Suppressor macrophage (primary cell): Measurements from ENCODE around the gene SLC66A1.

Experiments used
- DNase-seq, 4 experiments: peaks; one replicate each; pipeline ENCODE4 v3.0.0-alpha.2; 2020 to 2022

Gene SLC66A1

GRCh38 chr1:19325958-19326747, 14.0 kb downstream of the SLC66A1 start:
- DNase-seq, result no peak

- DNase-seq, result no peak
These were observed 14.6 kb downstream of the SLC66A1 start for GRCh38 chr1:19326748-19327065.

- DNase-seq, result no peak
These were observed 15.2 kb downstream of the SLC66A1 start for GRCh38 chr1:19327301-19327700.

GRCh38 chr1:19327736-19328135, 15.6 kb downstream of the SLC66A1 start:
- no peak for DNase-seq

GRCh38 chr1:19328486-19328885, 16.4 kb downstream of the SLC66A1 start:
- no peak for DNase-seq

- DNase-seq, result no peak
These were observed 17.1 kb downstream of the SLC66A1 start for GRCh38 chr1:19329188-19329587.

GRCh38 chr1:19329611-19330010, 17.5 kb downstream of the SLC66A1 start:
- DNase-seq, result no peak

GRCh38 chr1:19330449-19331135, 18.5 kb downstream of the SLC66A1 start:
- no peak for DNase-seq

GRCh38 chr1:19331262-19331878, 19.2 kb downstream of the SLC66A1 start:
- DNase-seq, result no peak

- no peak for DNase-seq
These were observed 20.7 kb downstream of the SLC66A1 start for GRCh38 chr1:19332832-19333231.

GRCh38 chr1:19333587-19334354, 21.6 kb downstream of the SLC66A1 start:
- DNase-seq, result no peak

- no peak for DNase-seq
These were observed 24.4 kb downstream of the SLC66A1 start for GRCh38 chr1:19336543-19336942.

GRCh38 chr1:19337289-19337688, 25.2 kb downstream of the SLC66A1 start:
- DNase-seq, result no peak

- DNase-seq, result no peak
These were observed 26.2 kb downstream of the SLC66A1 start for GRCh38 chr1:19338323-19338762.

- no peak for DNase-seq
These were observed 27.2 kb downstream of the SLC66A1 start for GRCh38 chr1:19339214-19339861.

- no peak for DNase-seq
These were observed 28.3 kb downstream of the SLC66A1 start for GRCh38 chr1:19340387-19340937.

- peak; percentile 77 to 90 (median 84) for DNase-seq
These were observed 29.3 kb downstream of the SLC66A1 start for GRCh38 chr1:19341201-19342061.

- DNase-seq, result no peak
These were observed 30.1 kb downstream of the SLC66A1 start for GRCh38 chr1:19342062-19342750.

GRCh38 chr1:19342894-19343616, 30.9 kb downstream of the SLC66A1 start:
- DNase-seq, result no peak
